Thoracic aorta (tissue), 2 donors: ENCODE data around the gene DNAAF5. TPM values are rescaled to one million over a fixed set of nuclear protein-coding genes. Genes with fewer than 3 reads are reported as not detected.
"Not testable (repeated sequence)": the region's sequence is repeated elsewhere in the genome, so short reads cannot be mapped to it uniquely, and the experiment has no call there.

Experiments
- ATAC-seq: fragments of 150-250 bp; one replicate; pipeline ENCODE4 v1.8.0; 2017; ENCODE audit warnings: low read depth; ENCODE audit not compliant: insufficient number of reproducible peaks, low FRiP score
- DNase-seq: peaks from one replicate; pipeline ENCODE4 v3.0.0-alpha.2; 2020; ENCODE audit warnings: low spot score
- H3K27ac ChIP-seq, 2 donors: fragments of 200-600 bp; sonication (generic); 1 replicate in 1 of 2; 2 replicates in 1 of 2; pipeline ENCODE4 v1.5.1; 2016; ENCODE audit warnings: mild to moderate bottlenecking in 2 of 2, moderate library complexity in 2 of 2
- H3K27me3 ChIP-seq: fragments of 200-600 bp; sonication (generic); replicated peaks from 2 replicates; pipeline ENCODE4 v1.6.0; 2016; ENCODE audit warnings: mild to moderate bottlenecking; ENCODE audit not compliant: insufficient read depth
- H3K36me3 ChIP-seq: fragments of 200-600 bp; sonication (generic); one replicate; pipeline ENCODE4 v1.5.1; 2016
- H3K4me1 ChIP-seq, 2 donors: fragments of 200-600 bp; sonication (generic); 1 replicate in 1 of 2; 2 replicates in 1 of 2; pipeline versions ENCODE4 v1.5.1 to v1.6.0; 2016; ENCODE audit warnings: low read depth in 2 of 2, mild to moderate bottlenecking in 1 of 2; ENCODE audit not compliant: control insufficient read depth in 1 of 2
- H3K4me3 ChIP-seq: fragments of 200-600 bp; sonication (generic); 2 replicates; pipeline ENCODE4 v1.5.1; 2016; ENCODE audit warnings: mild to moderate bottlenecking
- H3K9me3 ChIP-seq: fragments of 200-600 bp; sonication (generic); 2 replicates; pipeline ENCODE4 v1.5.1; 2016
- CTCF ChIP-seq: fragments of 200-600 bp; sonication (generic); IDR thresholded peaks from one replicate; pipeline ENCODE4 v1.5.1; 2019; ENCODE audit warnings: antibody characterized with exemption
- total RNA-seq, 2 donors: library from RNA; depleted of rRNA; stranded (reverse); fragments of >200 nt; gene quantifications; one replicate each; pipeline versions ENCODE4 v1.1.0 to v1.2.3, GENCODE V29; 2016

The DNAAF5 gene
- total RNA-seq, 2 donors from 2014 or later: 16.7 to 23.4 TPM

GRCh38 chr7:751826-752225 is 25.3 kb downstream of the DNAAF5 start:
- peaks cover 26% of the 10 kb centered on the region for H3K36me3 ChIP-seq

GRCh38 chr7:752256-752655 is 25.8 kb downstream of the DNAAF5 start:
- not testable (repeated sequence) for DNase-seq, H3K27me3 ChIP-seq, H3K4me3 ChIP-seq, H3K27ac ChIP-seq, ATAC-seq, H3K9me3 ChIP-seq
- H3K4me1 ChIP-seq: peaks cover 0 to 14% of the 10 kb centered on the region in 2 donors
- H3K36me3 ChIP-seq: peaks cover 30% of the 10 kb centered on the region

More at GRCh38 chr7:751826-752225, 25.3 kb downstream of the DNAAF5 start:
- no peak for TF ChIP-seq CTCF
- DNase-seq (no peak), ATAC-seq (no peak)
- peaks cover 0 to 14% of the 10 kb centered on the region in 2 donors for H3K4me1 ChIP-seq
- no peak overlapping the region for H3K27ac ChIP-seq
- no peak overlapping the region for H3K4me3 ChIP-seq
- H3K27me3 ChIP-seq: no peaks in the 10 kb centered on the region
- H3K9me3 ChIP-seq: no peaks in the 10 kb centered on the region

GRCh38 chr7:753190-753589 is 26.7 kb downstream of the DNAAF5 start:
- Histone ChIP-seq H3K36me3 (peaks cover 35% of the 10 kb centered on the region), H3K27me3 (no peaks in the 10 kb centered on the region), H3K4me3 (no peak overlapping the region), H3K9me3 (no peaks in the 10 kb centered on the region), H3K4me1 (peaks cover 0 to 14% of the 10 kb centered on the region in 2 donors), H3K27ac (no peak overlapping the region)
- no peak for DNase-seq
- TF ChIP-seq CTCF: no peak
- no peak for ATAC-seq

- H3K9me3 ChIP-seq: no peaks in the 10 kb centered on the region
- no peak for ATAC-seq
- H3K4me3 ChIP-seq: no peak overlapping the region
- H3K4me1 ChIP-seq: peaks cover 0 to under 1% of the 10 kb centered on the region in 2 donors
- no peak overlapping the region for H3K27ac ChIP-seq
- no peak for TF ChIP-seq CTCF
- no peak for DNase-seq
- H3K36me3 ChIP-seq: peaks cover 44% of the 10 kb centered on the region
- no peaks in the 10 kb centered on the region for H3K27me3 ChIP-seq
These were observed 28.3 kb downstream of the DNAAF5 start for GRCh38 chr7:754531-755412.

GRCh38 chr7:755413-755805 is 28.9 kb downstream of the DNAAF5 start:
- DNase-seq (no peak), ATAC-seq (no peak)
- H3K4me3 ChIP-seq: no peak overlapping the region
- H3K36me3 ChIP-seq: peaks cover 44% of the 10 kb centered on the region
- H3K4me1 ChIP-seq: no peaks in the 10 kb centered on the region
- TF ChIP-seq CTCF: no peak
- no peaks in the 10 kb centered on the region for H3K27me3 ChIP-seq
- H3K27ac ChIP-seq: no peak overlapping the region
- H3K9me3 ChIP-seq: no peaks in the 10 kb centered on the region
